RWPE2 (cell line): ENCODE measurements around the gene SMARCD2.

ENCODE experiments used
- ATAC-seq: fragments of 200-7000 bp; cut with Tn5 transposase; 3 replicates; pipeline ENCODE4 v1.9.1; 2021; ENCODE audit warnings: low read depth
- DNase-seq: peaks from one replicate; pipeline ENCODE4 v3.0.0-alpha.2; 2020; ENCODE audit warnings: low spot score
- H3K27ac ChIP-seq: fragments of 450-650 bp; 2 replicates; pipeline ENCODE4 v1.5.1; 2017; ENCODE audit warnings: mild to moderate bottlenecking; ENCODE audit not compliant: poor library complexity, severe bottlenecking
- H3K27me3 ChIP-seq: fragments of 250-450 bp; sonication (Bioruptor Pico); 2 replicates; pipeline ENCODE4 v1.5.1; 2021; ENCODE audit warnings: mild to moderate bottlenecking, moderate library complexity; ENCODE audit not compliant: insufficient read depth, poor library complexity, severe bottlenecking
- H3K36me3 ChIP-seq: fragments of 250-450 bp; sonication (Bioruptor Pico); 2 replicates; pipeline ENCODE4 v1.5.1; 2020; ENCODE audit warnings: low read depth, mild to moderate bottlenecking, moderate library complexity
- H3K4me1 ChIP-seq: fragments of 250-450 bp; sonication (Bioruptor Pico); 2 replicates; pipeline ENCODE4 v1.5.1; 2021; ENCODE audit warnings: mild to moderate bottlenecking, moderate library complexity; ENCODE audit not compliant: insufficient read depth, poor library complexity, severe bottlenecking
- H3K4me3 ChIP-seq: fragments of 250-450 bp; sonication (Bioruptor Pico); 2 replicates; pipeline ENCODE4 v1.5.1; 2021; ENCODE audit warnings: mild to moderate bottlenecking, moderate library complexity; ENCODE audit not compliant: severe bottlenecking
- H3K9me3 ChIP-seq: fragments of 250-450 bp; sonication (Bioruptor Pico); 2 replicates; pipeline ENCODE4 v1.5.1; 2021; ENCODE audit warnings: mild to moderate bottlenecking, moderate library complexity; ENCODE audit not compliant: severe bottlenecking
- CTCF ChIP-seq: fragments of 450-650 bp; IDR thresholded peaks from one replicate; pipeline ENCODE4 v1.5.1; 2017; ENCODE audit warnings: mild to moderate bottlenecking, moderate library complexity; ENCODE audit not compliant: poor library complexity, severe bottlenecking

The SMARCD2 gene

GRCh38 chr17:63819585-63820537, 22.6 kb downstream of the SMARCD2 start:
- H3K4me3 ChIP-seq: no peak overlapping the region
- no peak for DNase-seq
- TF ChIP-seq CTCF: no peak

GRCh38 chr17:63819131-63819530, 23.4 kb downstream of the SMARCD2 start:
- peaks cover 97% of the 10 kb centered on the region for H3K36me3 ChIP-seq
- no peak for ATAC-seq
- no peaks in the 10 kb centered on the region for H3K4me1 ChIP-seq

More at GRCh38 chr17:63819585-63820537, 22.6 kb downstream of the SMARCD2 start:
- no peaks in the 10 kb centered on the region for H3K9me3 ChIP-seq
- no peak overlapping the region for H3K27ac ChIP-seq
- H3K36me3 ChIP-seq: peaks cover 97% of the 10 kb centered on the region
- no peak for ATAC-seq
- no peaks in the 10 kb centered on the region for H3K4me1 ChIP-seq
- H3K27me3 ChIP-seq: no peaks in the 10 kb centered on the region

GRCh38 chr17:63817736-63818385, 24.6 kb downstream of the SMARCD2 start:
- Histone ChIP-seq H3K9me3 (no peaks in the 10 kb centered on the region), H3K27me3 (no peaks in the 10 kb centered on the region), H3K27ac (no peak overlapping the region), H3K4me1 (no peaks in the 10 kb centered on the region), H3K36me3 (peaks cover 97% of the 10 kb centered on the region), H3K4me3 (no peak overlapping the region)
- no peak for ATAC-seq
- no peak for TF ChIP-seq CTCF
- no peak for DNase-seq

More at GRCh38 chr17:63819131-63819530, 23.4 kb downstream of the SMARCD2 start:
- Histone ChIP-seq H3K9me3 (no peaks in the 10 kb centered on the region), H3K27ac (no peak overlapping the region), H3K4me3 (no peak overlapping the region), H3K27me3 (no peaks in the 10 kb centered on the region)
- no peak for DNase-seq
- no peak for TF ChIP-seq CTCF

- Histone ChIP-seq H3K36me3 (peaks cover 97% of the 10 kb centered on the region), H3K4me3 (no peak overlapping the region), H3K27me3 (no peaks in the 10 kb centered on the region), H3K27ac (no peak overlapping the region), H3K9me3 (no peaks in the 10 kb centered on the region), H3K4me1 (no peaks in the 10 kb centered on the region)
- no peak for ATAC-seq
- no peak for DNase-seq
- no peak for TF ChIP-seq CTCF
These were observed 25.8 kb downstream of the SMARCD2 start for GRCh38 chr17:63816669-63817068.
